Esophagus muscularis mucosa (tissue), 3 donors: Measurements from ENCODE around the gene EXO5.

Experiments used
- CTCF ChIP-seq, 3 experiments: fragments of 200-600 bp in 2 of 3; fragments of 450-650 bp in 1 of 3; sonication (generic) in 2 of 3; IDR thresholded peaks; one replicate each; pipeline ENCODE4 v1.5.1; 2017 to 2019; ENCODE audit warnings: antibody characterized with exemption in 3 of 3, mild to moderate bottlenecking in 2 of 3, moderate library complexity in 1 of 3
- EP300 ChIP-seq: sonication (generic); formaldehyde crosslinking; IDR thresholded peaks from one replicate; pipeline ENCODE4 v1.6.1; 2017; ENCODE audit warnings: antibody characterized with exemption

GRCh38 chr1:40539338-40539737 lies 30.8 kb downstream of the EXO5 start:
- no peak for TF ChIP-seq CTCF (IDR thresholded peaks at IDR 0.05)
- no peak for TF ChIP-seq EP300
